ENCODE data around the gene SPACA5B.
"Not testable (repeated sequence)": the region's sequence is repeated elsewhere in the genome, so short reads cannot be mapped to it uniquely, and the experiment has no call there.

- TF ChIP-seq POLR2A (IDR thresholded peaks at IDR 0.05; ENCODE audit: low read length); GATA1 (IDR thresholded peaks at IDR 0.05; ENCODE audit: low read depth, low read length): not testable (repeated sequence)
Observed at GRCh38 chrX:48141810-48142508, 11.5 kb downstream of the SPACA5B start.

Data from erythroblast (primary cell).